ENCODE results near the gene NCKAP5L.

GRCh38 chr12:49801141-49802063 lies 26.8 kb downstream of the NCKAP5L start:
- TF ChIP-seq CTCF (IDR thresholded peaks at IDR 0.05) (no peak), POLR2A (IDR thresholded peaks at IDR 0.05) (no peak)

Data from testis (tissue), 2 donors.